HUES48 (cell line): ENCODE results near the gene CDK6.
"Not testable (repeated sequence)": the region's sequence is repeated elsewhere in the genome, so short reads cannot be mapped to it uniquely, and the experiment has no call there.

Experiments used
- H3K27ac ChIP-seq: one replicate; pipeline ENCODE4 v1.7.0; 2013; ENCODE audit warnings: low read depth, low read length, inconsistent platforms
- H3K27me3 ChIP-seq: 2 replicates; pipeline ENCODE4 v1.6.1; 2013; ENCODE audit warnings: mild to moderate bottlenecking, low read length; ENCODE audit not compliant: control insufficient read depth, insufficient read depth
- H3K36me3 ChIP-seq: 2 replicates; pipeline ENCODE4 v1.6.1; 2013; ENCODE audit warnings: low read length; ENCODE audit not compliant: control insufficient read depth, insufficient read depth
- H3K4me1 ChIP-seq: 2 replicates; pipeline ENCODE4 v1.6.1; 2013; ENCODE audit warnings: mild to moderate bottlenecking, low read length; ENCODE audit not compliant: control insufficient read depth, insufficient read depth
- H3K4me3 ChIP-seq: 2 replicates; pipeline ENCODE4 v1.5.1; 2013; ENCODE audit warnings: mild to moderate bottlenecking, low read depth, low read length
- H3K9ac ChIP-seq: 2 replicates; pipeline ENCODE4 v1.6.1; 2013; ENCODE audit warnings: mild to moderate bottlenecking, low read depth, low read length, moderate library complexity
- H3K9me3 ChIP-seq: 2 replicates; pipeline ENCODE4 v1.6.1; 2013; ENCODE audit warnings: low read length; ENCODE audit not compliant: control insufficient read depth, insufficient read depth

The CDK6 gene

DNA sequence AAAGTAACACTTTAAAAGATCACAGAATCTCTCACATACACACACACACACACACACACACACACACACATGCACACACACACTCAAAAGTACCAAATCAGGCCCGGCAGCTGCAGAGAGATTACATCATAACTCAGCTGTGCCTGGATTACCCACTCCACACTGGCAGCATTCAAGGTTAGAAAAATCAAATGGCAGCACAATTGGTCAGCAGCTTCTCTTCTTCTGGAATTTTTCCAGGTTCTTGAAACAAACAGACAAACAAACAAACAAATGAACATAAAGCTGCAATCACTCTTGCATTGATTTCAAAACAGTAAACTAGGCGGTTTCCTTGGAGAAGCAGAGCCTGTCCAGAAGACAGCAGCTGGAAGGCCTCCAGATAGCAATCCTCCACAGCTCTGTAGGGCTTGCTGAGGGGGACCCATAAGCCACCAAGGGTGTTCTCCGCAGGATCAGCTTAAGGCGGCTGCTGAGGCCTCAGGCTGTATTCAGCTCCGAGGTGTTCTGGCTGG is 221.7 kb downstream of the CDK6 start:
- Histone ChIP-seq H3K36me3 (peaks cover 22% of the 10 kb centered on the region), H3K9ac (no peak overlapping the region), H3K4me3 (no peak overlapping the region), H3K27ac (no peak overlapping the region), H3K4me1 (peaks cover 9% of the 10 kb centered on the region; the same call in 1 of the 2 replicates), H3K9me3 (no peaks in the 10 kb centered on the region), H3K27me3 (no peaks in the 10 kb centered on the region)

GRCh38 chr7:92613720-92614119 is 222.7 kb downstream of the CDK6 start:
- H3K27ac ChIP-seq: no peak overlapping the region
- H3K9me3 ChIP-seq: no peaks in the 10 kb centered on the region
- H3K36me3 ChIP-seq: peaks cover 22% of the 10 kb centered on the region
- no peak overlapping the region for H3K4me3 ChIP-seq
- H3K9ac ChIP-seq: no peak overlapping the region
- peaks cover 17% of the 10 kb centered on the region for H3K4me1 ChIP-seq
- no peaks in the 10 kb centered on the region for H3K27me3 ChIP-seq

GRCh38 chr7:92613214-92613613 is 223.2 kb downstream of the CDK6 start:
- Histone ChIP-seq H3K27me3 (no peaks in the 10 kb centered on the region), H3K4me1 (peaks cover 19% of the 10 kb centered on the region), H3K4me3 (no peak overlapping the region), H3K9me3 (no peaks in the 10 kb centered on the region), H3K9ac (no peak overlapping the region), H3K27ac (no peak overlapping the region), H3K36me3 (peaks cover 22% of the 10 kb centered on the region)

DNA sequence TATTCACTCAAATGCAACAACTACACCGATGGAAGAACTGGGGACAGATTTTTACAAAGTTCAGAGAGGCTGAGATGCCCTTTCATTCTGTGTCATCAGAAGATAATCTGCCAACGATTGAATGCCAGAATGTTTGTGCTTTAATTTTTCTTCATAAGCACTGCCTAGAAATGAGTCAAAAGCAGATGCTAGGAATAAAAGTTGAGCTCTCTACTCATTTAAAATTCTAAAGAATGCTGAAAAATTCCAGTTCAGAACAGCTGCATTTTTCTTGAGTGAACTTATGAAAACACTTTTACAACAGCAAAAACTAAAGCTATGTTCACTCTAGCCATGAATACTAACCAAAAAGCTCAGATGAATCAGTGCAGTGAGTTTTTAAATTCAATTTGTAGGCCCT is 223.9 kb downstream of the CDK6 start:
- Histone ChIP-seq H3K27me3 (no peaks in the 10 kb centered on the region), H3K4me1 (peaks cover 25% of the 10 kb centered on the region), H3K9ac (no peak overlapping the region), H3K27ac (no peak overlapping the region), H3K4me3 (no peak overlapping the region), H3K9me3 (no peaks in the 10 kb centered on the region), H3K36me3 (peaks cover 17% of the 10 kb centered on the region; the same call in 1 of the 2 replicates)

GRCh38 chr7:92611735-92612134 is 224.6 kb downstream of the CDK6 start:
- no peak overlapping the region for H3K9ac ChIP-seq
- peaks cover 25% of the 10 kb centered on the region for H3K4me1 ChIP-seq
- no peaks in the 10 kb centered on the region for H3K27me3 ChIP-seq
- no peak overlapping the region for H3K4me3 ChIP-seq
- peaks cover 17% of the 10 kb centered on the region; the same call in 1 of the 2 replicates for H3K36me3 ChIP-seq
- no peaks in the 10 kb centered on the region for H3K9me3 ChIP-seq
- H3K27ac ChIP-seq: no peak overlapping the region

DNA sequence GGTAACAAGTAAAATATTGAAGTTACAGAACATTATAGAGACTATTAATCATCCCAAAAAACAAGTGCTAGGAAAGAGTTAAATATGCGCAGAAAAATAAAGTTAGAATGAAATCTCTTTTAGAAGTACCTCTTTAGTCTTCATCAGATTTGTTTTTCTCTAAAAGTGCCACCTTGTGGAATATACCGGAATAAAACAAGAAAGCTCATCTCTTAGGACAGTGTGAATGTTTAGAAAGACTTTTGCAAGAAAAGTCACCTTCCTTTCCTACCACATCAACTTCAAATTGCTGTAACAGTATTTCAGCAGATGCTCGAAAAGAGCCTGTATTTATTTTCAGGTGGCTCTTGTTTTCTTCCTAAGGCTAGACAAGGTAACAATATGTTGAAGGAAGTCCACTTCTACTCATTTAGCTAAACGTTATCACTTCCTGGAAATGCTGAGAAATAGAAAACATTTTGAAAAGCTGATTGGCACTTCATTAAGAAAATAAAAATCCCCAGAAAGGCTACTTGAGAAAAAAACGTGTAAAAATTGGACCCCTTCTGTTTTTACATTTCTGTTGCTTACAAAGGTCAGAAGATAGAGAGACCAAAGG is 226.4 kb downstream of the CDK6 start:
- Histone ChIP-seq H3K4me3 (no peak overlapping the region), H3K27ac (no peak overlapping the region), H3K27me3 (no peaks in the 10 kb centered on the region), H3K4me1 (peaks cover 17% of the 10 kb centered on the region; the same call in 1 of the 2 replicates), H3K9ac (no peak overlapping the region), H3K9me3 (no peaks in the 10 kb centered on the region), H3K36me3 (peaks cover 10% of the 10 kb centered on the region; the same call in 1 of the 2 replicates)

DNA sequence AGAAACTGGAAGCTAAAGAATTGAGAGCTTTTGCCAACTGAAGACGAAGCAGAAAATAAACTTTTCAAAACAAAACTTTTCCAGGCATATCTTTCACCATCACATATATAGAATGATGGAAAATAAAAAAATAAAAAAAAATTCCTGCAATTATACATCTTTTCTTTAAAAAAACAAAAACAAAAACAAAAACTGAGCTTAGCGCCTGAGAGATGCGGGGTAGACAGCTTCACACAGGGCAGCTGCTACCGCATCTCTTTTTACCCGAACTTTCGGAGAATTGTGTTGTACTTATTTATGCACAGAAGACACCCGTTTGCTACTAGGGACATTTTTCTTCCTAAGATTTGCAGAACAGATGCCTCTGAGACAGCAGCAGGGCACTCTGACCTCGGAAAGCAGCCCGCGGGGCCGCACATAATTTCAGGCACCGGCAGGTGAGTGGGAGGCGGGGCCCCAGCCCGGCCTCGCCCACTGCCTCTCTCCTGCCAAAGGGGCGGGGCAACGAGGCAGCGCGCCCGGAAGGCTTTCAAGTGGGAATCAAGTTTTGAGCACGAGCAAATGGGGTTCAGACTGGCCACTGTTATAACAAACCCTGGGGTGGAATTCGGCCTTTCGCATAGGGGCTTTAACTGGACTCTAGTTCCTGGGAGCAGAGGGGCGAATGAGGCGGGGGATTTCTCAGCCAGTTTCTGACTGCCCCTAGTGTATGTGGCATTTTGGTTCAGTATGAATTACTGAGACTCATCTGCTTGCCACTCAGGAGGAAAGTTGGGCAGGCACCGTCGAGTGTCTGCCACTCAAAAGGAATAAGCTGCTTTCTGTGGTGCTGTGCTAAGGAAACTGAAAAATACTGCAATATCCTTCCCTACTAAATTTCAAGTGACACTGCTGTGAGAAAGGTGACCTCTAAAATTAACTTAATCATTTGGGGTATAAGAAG is 227.7 kb downstream of the CDK6 start:
- 0 out of 2 replicates have a peak, but pooled peaks cover 1% of the 10 kb centered on the region for H3K36me3 ChIP-seq
- H3K27me3 ChIP-seq: no peaks in the 10 kb centered on the region
- H3K27ac ChIP-seq: no peak overlapping the region
- peak overlapping the region; percentile 66 for H3K4me3 ChIP-seq
- H3K9ac ChIP-seq: no peak overlapping the region
- no peaks in the 10 kb centered on the region for H3K9me3 ChIP-seq
- H3K4me1 ChIP-seq: peaks cover 17% of the 10 kb centered on the region; the same call in 1 of the 2 replicates

DNA sequence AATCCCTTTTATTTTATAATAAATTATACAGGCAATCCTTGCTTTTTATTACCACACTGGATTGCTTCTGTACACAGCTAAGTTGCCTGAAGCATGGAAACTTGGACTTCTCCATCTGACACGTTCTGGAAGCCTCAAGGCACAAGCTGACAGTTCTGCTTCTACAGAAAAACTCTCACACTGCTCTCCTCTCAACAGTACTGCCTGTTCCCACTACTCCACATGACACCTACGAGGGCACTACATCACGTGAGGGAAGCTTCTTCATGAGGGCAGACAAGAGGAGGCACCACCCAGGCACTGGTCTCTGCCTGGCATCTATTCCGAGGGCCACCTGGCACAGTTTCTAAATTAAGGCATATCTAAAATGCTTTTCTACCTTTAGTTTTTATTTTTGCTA is 229.4 kb downstream of the CDK6 start:
- Histone ChIP-seq H3K27me3 (no peaks in the 10 kb centered on the region), H3K27ac (no peak overlapping the region), H3K4me3 (no peak overlapping the region), H3K4me1 (peaks cover 22% of the 10 kb centered on the region; the same call in 1 of the 2 replicates), H3K9me3 (no peaks in the 10 kb centered on the region), H3K36me3 (no peaks in the 10 kb centered on the region), H3K9ac (no peak overlapping the region)

DNA sequence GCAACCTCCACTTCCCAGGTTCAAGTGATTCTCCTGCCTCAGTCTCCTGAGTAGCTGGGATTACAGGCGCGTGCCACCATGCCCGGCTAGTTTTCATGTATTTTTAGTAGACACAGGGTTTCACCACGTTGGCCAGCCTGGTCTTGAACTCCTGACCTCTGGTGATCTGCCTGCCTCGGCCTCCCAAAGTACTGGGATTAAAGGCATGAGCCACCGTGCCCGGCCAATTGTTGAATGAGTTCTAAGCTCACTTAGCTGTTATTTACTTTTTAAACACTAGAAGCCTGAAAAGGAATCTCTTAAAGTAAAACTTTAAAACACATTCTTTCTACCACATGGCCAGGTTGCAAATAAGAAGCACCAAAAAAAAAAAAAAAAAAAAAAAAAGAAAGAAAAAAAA is 231.9 kb downstream of the CDK6 start:
- peaks cover 20% of the 10 kb centered on the region; the same call in 1 of the 2 replicates for H3K4me1 ChIP-seq
- not testable (repeated sequence) for H3K4me3 ChIP-seq, H3K27me3 ChIP-seq, H3K27ac ChIP-seq, H3K9me3 ChIP-seq, H3K36me3 ChIP-seq, H3K9ac ChIP-seq

DNA sequence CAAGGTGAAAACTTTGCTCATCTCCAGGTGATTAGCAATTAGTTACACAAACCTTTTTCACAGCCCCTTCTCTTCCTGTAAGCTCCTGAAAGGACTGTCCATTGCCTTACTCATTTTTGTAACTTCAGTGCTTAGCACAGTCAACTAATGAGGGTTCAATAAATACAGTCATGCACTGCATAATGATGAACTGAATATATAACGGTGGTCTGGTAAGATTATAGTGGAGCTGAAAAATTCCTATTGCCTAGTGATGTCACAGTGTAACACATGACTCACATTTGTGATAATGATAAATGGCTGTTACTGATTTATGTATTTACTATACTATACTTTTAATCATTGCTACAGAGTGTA is 233.3 kb downstream of the CDK6 start:
- Histone ChIP-seq H3K27ac (no peak overlapping the region), H3K4me3 (no peak overlapping the region), H3K36me3 (no peaks in the 10 kb centered on the region), H3K9me3 (no peaks in the 10 kb centered on the region), H3K9ac (no peak overlapping the region), H3K27me3 (no peaks in the 10 kb centered on the region), H3K4me1 (peaks cover 10% of the 10 kb centered on the region; the same call in 1 of the 2 replicates)
